Tibial artery (tissue), 4 donors: ENCODE measurements around the gene CCNH.
A peak's percentile ranks its signal among the peaks of the same experiment; 100 is the strongest.

ENCODE experiments used
- DNase-seq, 2 donors: peaks; one replicate each; pipeline ENCODE4 v3.0.0-alpha.2; 2019
- H3K27ac ChIP-seq, 2 donors: fragments of 200-600 bp; sonication (generic) in 1 of 2; 1 replicate in 1 of 2; 2 replicates in 1 of 2; pipeline ENCODE4 v1.5.1; 2018 to 2019; ENCODE audit warnings: mild to moderate bottlenecking in 1 of 2
- H3K27me3 ChIP-seq, 2 donors: fragments of 200-600 bp; sonication (generic) in 1 of 2; one replicate each; pipeline versions ENCODE4 v1.5.1 to v1.6.0; 2016 to 2019
- H3K36me3 ChIP-seq, 3 donors: fragments of 200-600 bp; sonication (generic) in 2 of 3; one replicate each; pipeline ENCODE4 v1.5.1; 2016 to 2019; ENCODE audit warnings: mild to moderate bottlenecking in 2 of 3
- H3K4me1 ChIP-seq, 4 donors: fragments of 200-600 bp; sonication (generic) in 2 of 4; 1 replicate in 3 of 4; 2 replicates in 1 of 4; pipeline ENCODE4 v1.5.1; 2016 to 2019
- H3K4me3 ChIP-seq, 2 donors: fragments of 200-600 bp; sonication (generic) in 1 of 2; 1 replicate in 1 of 2; 2 replicates in 1 of 2; pipeline ENCODE4 v1.5.1; 2018 to 2019; ENCODE audit warnings: mild to moderate bottlenecking in 2 of 2
- H3K9me3 ChIP-seq, 3 donors: fragments of 200-600 bp; sonication (generic) in 1 of 3; one replicate each; pipeline ENCODE4 v1.5.1; 2016 to 2019
- CTCF ChIP-seq, 2 experiments: fragments of 200-600 bp in 1 of 2; fragments of 450-650 bp in 1 of 2; IDR thresholded peaks; one replicate each; pipeline ENCODE4 v1.5.1; 2017 to 2019; ENCODE audit warnings: antibody characterized with exemption in 2 of 2, mild to moderate bottlenecking in 1 of 2, moderate library complexity in 1 of 2
- intact Hi-C: fragments of 100-400 bp; cut with DNase I; formaldehyde crosslinking; loops from one replicate; pipeline ENCODE4 v1.15.0; 2023; ENCODE audit warnings: low total_unique reads

The CCNH gene

DNA sequence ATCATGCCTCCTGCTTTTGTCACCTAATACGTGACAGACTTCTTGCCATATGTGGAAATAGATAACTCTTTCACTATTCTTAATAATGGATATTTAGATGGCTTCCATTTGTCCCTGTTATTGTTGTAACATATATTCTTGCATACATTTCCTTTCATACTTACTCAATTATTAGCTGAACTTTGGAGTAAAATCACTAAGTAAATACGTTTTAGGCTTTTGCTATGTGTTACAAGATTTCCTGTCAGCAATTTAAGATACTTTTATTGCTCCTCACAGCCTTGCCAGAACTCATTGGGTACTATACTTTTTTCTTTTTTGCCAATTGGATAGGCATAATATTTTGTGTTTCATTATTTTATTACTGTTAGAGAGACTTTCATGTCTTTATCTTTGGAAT is 26.9 kb downstream of the CCNH start:
- Histone ChIP-seq H3K9me3 (no peaks in the 10 kb centered on the region), H3K36me3 (peaks cover 23 to 39% (median 28%) of the 10 kb centered on the region in 3 donors), H3K4me1 (peaks cover 0 to 30% (median 1%) of the 10 kb centered on the region in 4 donors), H3K27ac (no peak overlapping the region), H3K4me3 (no peak overlapping the region), H3K27me3 (no peaks in the 10 kb centered on the region)
- no peak for DNase-seq
- intact Hi-C loops, result no loop called here
- no peak for TF ChIP-seq CTCF (IDR thresholded peaks at IDR 0.05)

DNA sequence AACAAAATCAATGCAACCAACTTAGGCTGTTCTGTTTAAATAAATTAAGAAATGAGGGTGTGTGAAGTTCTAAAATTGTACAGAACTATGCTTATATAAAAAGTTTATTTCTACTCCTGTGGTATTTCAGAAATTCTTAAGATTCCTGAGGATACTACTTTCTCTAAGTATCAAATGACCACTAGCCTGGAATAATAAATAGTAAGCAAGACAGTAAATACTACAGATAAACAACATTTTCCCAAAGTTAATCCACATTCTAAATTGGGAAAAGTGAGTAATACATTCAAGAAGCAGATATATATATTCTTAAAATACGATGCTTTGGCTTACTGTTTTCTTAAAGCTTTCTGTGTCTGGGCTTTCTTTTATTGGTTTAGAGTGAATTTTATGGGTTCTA is 29.5 kb downstream of the CCNH start:
- H3K27me3 ChIP-seq, result no peaks in the 10 kb centered on the region
- H3K4me1 ChIP-seq, result peaks cover 0 to 15% (median 0%) of the 10 kb centered on the region in 4 donors
- no peak for DNase-seq
- H3K4me3 ChIP-seq, result no peak overlapping the region
- H3K27ac ChIP-seq, result no peak overlapping the region
- H3K36me3 ChIP-seq, result peaks cover 7 to 21% (median 9%) of the 10 kb centered on the region in 3 donors
- H3K9me3 ChIP-seq, result no peaks in the 10 kb centered on the region
- no peak for TF ChIP-seq CTCF (IDR thresholded peaks at IDR 0.05)
- intact Hi-C loops, result no loop called here

DNA sequence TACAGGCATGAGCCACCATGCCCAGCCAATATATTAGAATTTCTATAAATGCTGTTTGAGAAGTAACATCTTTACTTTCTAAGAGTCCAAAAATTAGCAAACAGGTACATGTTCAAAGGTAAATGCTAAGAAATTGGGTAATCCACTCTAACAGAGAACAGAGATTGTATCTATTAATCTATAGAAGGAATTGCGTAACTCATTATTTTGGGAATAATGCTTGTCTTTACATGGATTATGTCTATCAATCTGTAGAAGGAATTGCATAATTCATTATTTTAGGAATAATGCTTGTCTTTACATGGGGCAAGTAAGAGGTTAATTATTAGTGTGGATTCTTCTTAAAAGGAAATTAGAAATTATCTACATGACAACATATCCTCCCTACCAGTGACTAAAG is 30.5 kb downstream of the CCNH start:
- no peaks in the 10 kb centered on the region for H3K9me3 ChIP-seq
- H3K4me3 ChIP-seq, result no peak overlapping the region
- no peak overlapping the region for H3K27ac ChIP-seq
- no peak for DNase-seq
- H3K4me1 ChIP-seq, result peaks cover 0 to 11% (median 0%) of the 10 kb centered on the region in 4 donors
- intact Hi-C loops, result no loop called here
- H3K36me3 ChIP-seq, result peaks cover 14 to 18% (median 16%) of the 10 kb centered on the region in 3 donors
- no peaks in the 10 kb centered on the region for H3K27me3 ChIP-seq
- no peak for TF ChIP-seq CTCF (IDR thresholded peaks at IDR 0.05)

- Histone ChIP-seq H3K4me3 (no peak overlapping the region), H3K27me3 (no peaks in the 10 kb centered on the region), H3K27ac (no peak overlapping the region), H3K9me3 (no peaks in the 10 kb centered on the region), H3K36me3 (peaks cover 15 to 47% (median 31%) of the 10 kb centered on the region in 3 donors), H3K4me1 (peaks cover 0 to 27% (median 0%) of the 10 kb centered on the region in 4 donors)
- no peak for DNase-seq
- intact Hi-C loops, result no loop called here
- TF ChIP-seq CTCF (IDR thresholded peaks at IDR 0.05), result no peak
These were observed 40.0 kb downstream of the CCNH start for GRCh38 chr5:87372705-87373104.

GRCh38 chr5:87369431-87369830 is 43.3 kb downstream of the CCNH start:
- Histone ChIP-seq H3K27me3 (no peaks in the 10 kb centered on the region), H3K27ac (peak overlapping the region in 1 of 2 donors; percentile 44), H3K36me3 (peaks cover 0 to 28% (median 14%) of the 10 kb centered on the region in 3 donors), H3K4me1 (peaks cover 0 to 27% (median 0%) of the 10 kb centered on the region in 4 donors), H3K9me3 (no peaks in the 10 kb centered on the region), H3K4me3 (no peak overlapping the region)
- no peak for DNase-seq
- no peak for TF ChIP-seq CTCF (IDR thresholded peaks at IDR 0.05)
- intact Hi-C loops, result no loop called here

GRCh38 chr5:87368601-87369000 is 44.1 kb downstream of the CCNH start:
- no peak overlapping the region for H3K4me3 ChIP-seq
- TF ChIP-seq CTCF (IDR thresholded peaks at IDR 0.05), result no peak
- peaks cover 0 to 27% (median 0%) of the 10 kb centered on the region in 4 donors for H3K4me1 ChIP-seq
- H3K36me3 ChIP-seq, result peaks cover 0 to 30% (median 18%) of the 10 kb centered on the region in 3 donors
- intact Hi-C loops, result no loop called here
- no peaks in the 10 kb centered on the region for H3K27me3 ChIP-seq
- no peaks in the 10 kb centered on the region for H3K9me3 ChIP-seq
- no peak for DNase-seq
- H3K27ac ChIP-seq, result peak overlapping the region in 1 of 2 donors; percentile 44
